Sigmoid colon (tissue), 4 donors: Measurements from ENCODE around the gene ROR1.

Source experiments
- EP300 ChIP-seq, 4 donors: sonication (generic); formaldehyde crosslinking; IDR thresholded peaks; one replicate each; pipeline ENCODE4 v1.6.1; 2017; ENCODE audit warnings: antibody characterized with exemption in 4 of 4
- POLR2A ChIP-seq, 2 donors: fragments of 450-650 bp; IDR thresholded peaks; one replicate each; pipeline ENCODE4 v1.6.1; 2016; ENCODE audit warnings: antibody characterized with exemption in 2 of 2, mild to moderate bottlenecking in 2 of 2, moderate library complexity in 2 of 2
- TF ChIP-seq, protein P1 (sequence below), 4 experiments: fragments of 450-650 bp in 3 of 4; fragments of 200-600 bp in 1 of 4; IDR thresholded peaks; one replicate each; pipeline ENCODE4 v1.5.1; 2016 to 2019; ENCODE audit warnings: antibody characterized with exemption in 4 of 4, mild to moderate bottlenecking in 3 of 4, moderate library complexity in 2 of 4

- TF ChIP-seq, protein P1, sequence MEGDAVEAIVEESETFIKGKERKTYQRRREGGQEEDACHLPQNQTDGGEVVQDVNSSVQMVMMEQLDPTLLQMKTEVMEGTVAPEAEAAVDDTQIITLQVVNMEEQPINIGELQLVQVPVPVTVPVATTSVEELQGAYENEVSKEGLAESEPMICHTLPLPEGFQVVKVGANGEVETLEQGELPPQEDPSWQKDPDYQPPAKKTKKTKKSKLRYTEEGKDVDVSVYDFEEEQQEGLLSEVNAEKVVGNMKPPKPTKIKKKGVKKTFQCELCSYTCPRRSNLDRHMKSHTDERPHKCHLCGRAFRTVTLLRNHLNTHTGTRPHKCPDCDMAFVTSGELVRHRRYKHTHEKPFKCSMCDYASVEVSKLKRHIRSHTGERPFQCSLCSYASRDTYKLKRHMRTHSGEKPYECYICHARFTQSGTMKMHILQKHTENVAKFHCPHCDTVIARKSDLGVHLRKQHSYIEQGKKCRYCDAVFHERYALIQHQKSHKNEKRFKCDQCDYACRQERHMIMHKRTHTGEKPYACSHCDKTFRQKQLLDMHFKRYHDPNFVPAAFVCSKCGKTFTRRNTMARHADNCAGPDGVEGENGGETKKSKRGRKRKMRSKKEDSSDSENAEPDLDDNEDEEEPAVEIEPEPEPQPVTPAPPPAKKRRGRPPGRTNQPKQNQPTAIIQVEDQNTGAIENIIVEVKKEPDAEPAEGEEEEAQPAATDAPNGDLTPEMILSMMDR (IDR thresholded peaks at IDR 0.05) = no peak
- TF ChIP-seq EP300 (IDR thresholded peaks at IDR 0.05) (no peak), POLR2A (IDR thresholded peaks at IDR 0.05) (no peak)
These were observed 208.4 kb downstream of the ROR1 start for GRCh38 chr1:63982201-63982600.
